Heart left ventricle (tissue), 13 donors: ENCODE data around the gene THSD4.

Experiments used
- POLR2A ChIP-seq, 2 donors: fragments of 450-650 bp; IDR thresholded peaks; one replicate each; pipeline ENCODE4 v1.6.1; 2017; ENCODE audit warnings: antibody characterized with exemption in 2 of 2, mild to moderate bottlenecking in 2 of 2, moderate library complexity in 2 of 2
- TF ChIP-seq, protein P1 (sequence below), 12 donors: fragments of 200-600 bp; sonication (generic) in 4 of 12; IDR thresholded peaks; one replicate each; pipeline versions ENCODE4 v1.5.0 to v1.8.0; 2018 to 2022; ENCODE audit warnings: antibody characterized with exemption in 12 of 12, mild to moderate bottlenecking in 5 of 12
- donor health status: ischemic (EF 13 %, LVEDD 7.1; RV severe dilation, severe dysfunction).
- donor health status: DM: no; HTN: yes; CAD: no.
- donor health status: DM: no; HTN: no; CAD: no.
- donor health status: ischemic (EF 25% LVEDD 6.9; RV normal size, moderate dysfunction).
- donor health status: ischemic (EF 25% LVEDD 5.7; RV mildly dilated, moderate dysfunction).
- donor health status: ischemic (EF 35%, LVEDD 5.7; RV mildly dilated, moderate dysfunction).
- donor health status: nonischemic (EF 11% LVEDD 7.7; RV severe dilation, severe dysfunction).
- donor health status: DM: yes; HTN: yes; CAD: no.
- donor health status: PGD.
- donor health status: ischemic (EF 29% LVEDD 5.4; RV normal size, mild dysfunction).
- donor health status: nonischemic (EF 23%, LVEDD 6.1; RV moderate dilation, normal function).

DNA sequence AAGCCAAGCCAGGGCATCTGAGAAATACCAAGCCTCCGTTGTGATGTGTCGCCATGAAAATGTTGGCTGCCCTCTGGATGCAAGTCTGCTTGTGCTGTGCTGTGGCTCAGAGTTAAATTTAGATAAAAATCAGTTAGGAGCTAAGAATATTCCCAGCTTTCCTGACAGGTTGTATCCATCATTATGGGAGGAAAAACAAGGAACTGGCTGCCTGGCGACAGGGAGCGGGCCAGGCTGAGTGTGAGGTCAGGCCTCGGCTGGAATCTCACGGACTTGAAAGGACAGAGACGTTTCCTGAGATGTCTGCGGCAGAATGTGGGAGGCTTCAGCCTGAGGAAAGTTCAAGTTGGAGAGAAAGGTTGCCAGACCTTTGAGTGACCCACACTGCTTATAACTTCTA, 213.8 kb downstream of the THSD4 start:
- TF ChIP-seq POLR2A (IDR thresholded peaks at IDR 0.05) = no peak
- TF ChIP-seq, protein P1, sequence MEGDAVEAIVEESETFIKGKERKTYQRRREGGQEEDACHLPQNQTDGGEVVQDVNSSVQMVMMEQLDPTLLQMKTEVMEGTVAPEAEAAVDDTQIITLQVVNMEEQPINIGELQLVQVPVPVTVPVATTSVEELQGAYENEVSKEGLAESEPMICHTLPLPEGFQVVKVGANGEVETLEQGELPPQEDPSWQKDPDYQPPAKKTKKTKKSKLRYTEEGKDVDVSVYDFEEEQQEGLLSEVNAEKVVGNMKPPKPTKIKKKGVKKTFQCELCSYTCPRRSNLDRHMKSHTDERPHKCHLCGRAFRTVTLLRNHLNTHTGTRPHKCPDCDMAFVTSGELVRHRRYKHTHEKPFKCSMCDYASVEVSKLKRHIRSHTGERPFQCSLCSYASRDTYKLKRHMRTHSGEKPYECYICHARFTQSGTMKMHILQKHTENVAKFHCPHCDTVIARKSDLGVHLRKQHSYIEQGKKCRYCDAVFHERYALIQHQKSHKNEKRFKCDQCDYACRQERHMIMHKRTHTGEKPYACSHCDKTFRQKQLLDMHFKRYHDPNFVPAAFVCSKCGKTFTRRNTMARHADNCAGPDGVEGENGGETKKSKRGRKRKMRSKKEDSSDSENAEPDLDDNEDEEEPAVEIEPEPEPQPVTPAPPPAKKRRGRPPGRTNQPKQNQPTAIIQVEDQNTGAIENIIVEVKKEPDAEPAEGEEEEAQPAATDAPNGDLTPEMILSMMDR (IDR thresholded peaks at IDR 0.05) = no peak
